Measurements from ENCODE around the gene TUT1. TPM values are rescaled to one million over a fixed set of nuclear protein-coding genes. Genes with fewer than 3 reads are reported as not detected.

The TUT1 gene
- total RNA-seq, 4 donors from 2014 or later, result 7.8 to 15.7 (median 11.7) TPM

GRCh38 chr11:62547691-62548281, 43.5 kb downstream of the TUT1 start:
- in situ Hi-C loops (cut with MboI; ENCODE audit: low sequenced_read_pairs in 4 of 4) (loop anchor here in 1 of 4 donors (25.0 kb wide), 1 partner anchor 135 kb away; the partner anchor contains the start of gene SCGB1A1), intact Hi-C loops (cut with DNase I; ENCODE audit: low total_unique reads) (loop anchor here (5.0 kb wide), 1 partner anchor 295 kb away; no protein-coding TSS in a partner anchor)
- TF ChIP-seq POLR2A (IDR thresholded peaks at IDR 0.05) (peak; percentile 82 to 97), CTCF (IDR thresholded peaks at IDR 0.05 in 4 of 5, conservative IDR thresholded peaks at IDR 0.05 in 1 of 5) (no peak)
- peak overlapping the region; percentile 76 to 95 (median 90) for H3K4me3 ChIP-seq
- no peaks in the 10 kb centered on the region for H3K27me3 ChIP-seq
- H3K27ac ChIP-seq, result peak overlapping the region; percentile 97 to 100 (median 100)
- no peaks in the 10 kb centered on the region for H3K9me3 ChIP-seq
- no peaks in the 10 kb centered on the region for H3K36me3 ChIP-seq
- ATAC-seq, result peak; percentile 47 to 53
- DNase-seq, result peak; percentile 92 to 96
- peaks cover 63 to 65% of the 10 kb centered on the region in 2 donors for H3K4me1 ChIP-seq

- ATAC-seq (peak; percentile 6 to 8), DNase-seq (no peak)
- intact Hi-C loops (cut with DNase I; ENCODE audit: low total_unique reads), result loop anchor here (1.0 to 5.0 kb wide), 2 partner anchors 13 to 295 kb away; no protein-coding TSS in a partner anchor
- no peaks in the 10 kb centered on the region for H3K27me3 ChIP-seq
- H3K36me3 ChIP-seq, result no peaks in the 10 kb centered on the region
- peaks cover 61 to 63% of the 10 kb centered on the region in 2 donors for H3K4me1 ChIP-seq
- TF ChIP-seq CTCF (IDR thresholded peaks at IDR 0.05 in 4 of 5, conservative IDR thresholded peaks at IDR 0.05 in 1 of 5) (no peak), POLR2A (IDR thresholded peaks at IDR 0.05) (no peak)
- no peaks in the 10 kb centered on the region for H3K9me3 ChIP-seq
- H3K4me3 ChIP-seq, result peak overlapping the region; percentile 76 to 95 (median 90)
- in situ Hi-C loops (cut with MboI; ENCODE audit: low sequenced_read_pairs in 4 of 4), result loop anchor here in 1 of 4 donors (25.0 kb wide), 1 partner anchor 135 kb away; the partner anchor contains the start of gene SCGB1A1
- peak overlapping the region; percentile 97 to 100 (median 100) for H3K27ac ChIP-seq
Measured at GRCh38 chr11:62546929-62547625, 44.2 kb downstream of the TUT1 start.

GRCh38 chr11:62546244-62546928, 44.9 kb downstream of the TUT1 start, which contains the start of gene AHNAK:
AHNAK (minus strand) TSS chr11:62546806; CDS start chr11:62536098, 10,708 bp downstream.
- peak; percentile 28 to 37 for ATAC-seq
- Histone ChIP-seq H3K27me3 (no peaks in the 10 kb centered on the region), H3K9me3 (no peaks in the 10 kb centered on the region), H3K27ac (peak within 1 kb of the TSS; percentile 97 to 100 (median 100)), H3K4me1 (peaks cover 61 to 63% of the 10 kb centered on the region in 2 donors), H3K4me3 (peak within 1 kb of the TSS; percentile 76 to 95 (median 90)), H3K36me3 (no peaks in the 10 kb centered on the region)
- DNase-seq, result peak; percentile 88
- TF ChIP-seq CTCF (IDR thresholded peaks at IDR 0.05 in 4 of 5, conservative IDR thresholded peaks at IDR 0.05 in 1 of 5) (no peak), POLR2A (IDR thresholded peaks at IDR 0.05) (peak; percentile 86 to 93)
- intact Hi-C loops (cut with DNase I; ENCODE audit: low total_unique reads), result loop anchor here (1.0 to 5.0 kb wide), 2 partner anchors 14 to 296 kb away; no protein-coding TSS in a partner anchor
- in situ Hi-C loops (cut with MboI; ENCODE audit: low sequenced_read_pairs in 4 of 4), result loop anchor here in 1 of 4 donors (25.0 kb wide), 1 partner anchor 134 kb away; the partner anchor contains the start of gene SCGB1A1

- DNase-seq (peak; percentile 87 to 91), ATAC-seq (peak; percentile 37 to 40)
- peak in 1 of 5 experiments; percentile 29 for TF ChIP-seq CTCF (IDR thresholded peaks at IDR 0.05 in 4 of 5, conservative IDR thresholded peaks at IDR 0.05 in 1 of 5)
- TF ChIP-seq POLR2A (IDR thresholded peaks at IDR 0.05), result peak; percentile 47 to 48
- Histone ChIP-seq H3K9me3 (no peaks in the 10 kb centered on the region), H3K36me3 (no peaks in the 10 kb centered on the region), H3K27me3 (no peaks in the 10 kb centered on the region), H3K4me1 (peaks cover 61 to 63% of the 10 kb centered on the region in 2 donors), H3K27ac (peak overlapping the region; percentile 97 to 100 (median 100)), H3K4me3 (peak overlapping the region; percentile 76 to 95 (median 90))
- in situ Hi-C loops (cut with MboI; ENCODE audit: low sequenced_read_pairs in 4 of 4), result loop anchor here in 1 of 4 donors (25.0 kb wide), 1 partner anchor 133 kb away; the partner anchor contains the start of gene SCGB1A1
- intact Hi-C loops (cut with DNase I; ENCODE audit: low total_unique reads), result loop anchor here (1.0 to 5.0 kb wide), 2 partner anchors 15 to 297 kb away; no protein-coding TSS in a partner anchor
Measured at GRCh38 chr11:62545437-62546243, 45.7 kb downstream of the TUT1 start.

All from gastrocnemius medialis (tissue), 4 donors.